Nasal cavity respiratory epithelium epithelial cell of viscerocranial mucosa (primary cell): Measurements from ENCODE around the gene SLC25A23. TPM values are rescaled to one million over a fixed set of nuclear protein-coding genes. Genes with fewer than 3 reads are reported as not detected.

ENCODE experiments used
- total RNA-seq: library from RNA; depleted of rRNA; stranded (reverse); fragments of >200 nt; gene quantifications from 2 replicates; pipeline ENCODE4 v1.2.3, GENCODE V29; 2014

SLC25A23 gene
- 22.2 and 57.9 TPM in 2 replicates for total RNA-seq

GRCh38 chr19:6459262-6460098 lies at the start of gene SLC25A23:
TSS of gene SLC25A23 (minus strand) at chr19:6459792. CDS start at chr19:6459628, 164 bp downstream.

GRCh38 chr19:6501740-6502648 lies 42.4 kb upstream of the SLC25A23 start, which contains the start of gene TUBB4A:
TSS of gene TUBB4A (minus strand) at chr19:6502309. CDS start at chr19:6502212, 97 bp downstream.

GRCh38 chr19:6481541-6482342 lies 22.1 kb upstream of the SLC25A23 start, which contains the start of gene DENND1C:
TSS of gene DENND1C (minus strand) at chr19:6481787. CDS start at chr19:6481695, 92 bp downstream.

GRCh38 chr19:6464070-6464873 lies 4.7 kb upstream of the SLC25A23 start, which contains the start of gene CRB3:
TSS of gene CRB3 (plus strand) at chr19:6464271. CDS start at chr19:6464702, 431 bp downstream.

GRCh38 chr19:6433663-6434062 lies 25.9 kb downstream of the SLC25A23 start, which contains the start of gene SLC25A41:
TSS of gene SLC25A41 (minus strand) at chr19:6433763. CDS start at chr19:6433693, 70 bp downstream.

GRCh38 chr19:6424195-6424938 lies 35.2 kb downstream of the SLC25A23 start, which contains the start of gene KHSRP:
TSS of gene KHSRP (minus strand) at chr19:6424811. CDS start at chr19:6424701, 110 bp downstream.

GRCh38 chr19:6393074-6393982 lies 66.3 kb downstream of the SLC25A23 start, which contains the start of gene GTF2F1:
TSS of gene GTF2F1 (minus strand) at chr19:6393164. CDS start at chr19:6392995, 169 bp downstream.

Other genes starting within 250 kb of the SLC25A23 start
- gene MLLT1, start 179.8 kb downstream of the SLC25A23 start, total RNA-seq, result 3.8 and 8.4 TPM in 2 replicates
- not detected in 2 replicates for gene ACER1, start 126.2 kb downstream of the SLC25A23 start, total RNA-seq
- 32.2 and 39.6 TPM in 2 replicates for gene CLPP, start 98.3 kb downstream of the SLC25A23 start, total RNA-seq
- 11.7 and 35.5 TPM in 2 replicates for gene ALKBH7, start 87.0 kb downstream of the SLC25A23 start, total RNA-seq
- 0.34 and 2.4 TPM in 2 replicates for gene PSPN, start 83.9 kb downstream of the SLC25A23 start, total RNA-seq
- 43.4 and 57.8 TPM in 2 replicates for gene GTF2F1, start 66.6 kb downstream of the SLC25A23 start, total RNA-seq
- 103 and 255 TPM in 2 replicates for gene KHSRP, start 35.0 kb downstream of the SLC25A23 start, total RNA-seq
- gene SLC25A41, start 26.0 kb downstream of the SLC25A23 start, total RNA-seq, result 0.21 TPM in 1 of 2 replicates, not detected in the other
- 34.7 and 79.3 TPM in 2 replicates for gene CRB3, start 4.5 kb upstream of the SLC25A23 start, total RNA-seq
- gene DENND1C, start 22.0 kb upstream of the SLC25A23 start, total RNA-seq, result under 0.01 and 0.07 TPM in 2 replicates
- gene TUBB4A, start 42.5 kb upstream of the SLC25A23 start, total RNA-seq, result not detected in 2 replicates
- gene TNFSF9, start 71.2 kb upstream of the SLC25A23 start, total RNA-seq, result 1.8 and 4.1 TPM in 2 replicates
- not detected in 2 replicates for gene CD70, start 131.4 kb upstream of the SLC25A23 start, total RNA-seq
- 0.07 TPM in 1 of 2 replicates, not detected in the other for gene TNFSF14, start 210.4 kb upstream of the SLC25A23 start, total RNA-seq